HG03342 (cell line): ENCODE measurements around the gene TAS1R3.

Experiments used
- ATAC-seq: cut with Tn5 transposase; IDR thresholded peaks from one replicate; pipeline ENCODE4 v1.9.1; 2021; ENCODE audit warnings: mild to moderate bottlenecking, moderate library complexity; ENCODE audit not compliant: unreplicated experiment

TAS1R3 gene

GRCh38 chr1:1320666-1321448, 10.2 kb upstream of the TAS1R3 start:
- no peak for ATAC-seq

- no peak for ATAC-seq
Observed at GRCh38 chr1:1321477-1321876, 9.6 kb upstream of the TAS1R3 start.

GRCh38 chr1:1322418-1322817, 8.7 kb upstream of the TAS1R3 start:
- ATAC-seq, result no peak

GRCh38 chr1:1322952-1323351, 8.1 kb upstream of the TAS1R3 start:
- no peak for ATAC-seq

- peak; percentile 32 for ATAC-seq
Observed at GRCh38 chr1:1324084-1324523, 7.0 kb upstream of the TAS1R3 start.

- ATAC-seq, result peak; percentile 70
Observed at GRCh38 chr1:1324524-1325287, 6.4 kb upstream of the TAS1R3 start, which contains the start of the genes CPTP and INTS11. CPTP (plus strand) TSS chr1:1324802; CDS start chr1:1326911, 2,109 bp downstream. INTS11 (minus strand) TSS chr1:1324660; CDS start chr1:1324608, 52 bp downstream.

GRCh38 chr1:1325288-1326074, 5.6 kb upstream of the TAS1R3 start:
- ATAC-seq, result no peak

GRCh38 chr1:1326075-1326605, 4.9 kb upstream of the TAS1R3 start:
- ATAC-seq, result no peak

- ATAC-seq, result no peak
Observed at GRCh38 chr1:1327291-1327690, 3.8 kb upstream of the TAS1R3 start.

- ATAC-seq, result no peak
Observed at GRCh38 chr1:1328254-1328653, 2.8 kb upstream of the TAS1R3 start.

GRCh38 chr1:1329304-1330210, 1.5 kb upstream of the TAS1R3 start:
- no peak for ATAC-seq

- no peak for ATAC-seq
Observed at GRCh38 chr1:1330366-1331067, 563 bp upstream of the TAS1R3 start.

GRCh38 chr1:1332031-1332755, 1.1 kb downstream of the TAS1R3 start:
- no peak for ATAC-seq

- no peak for ATAC-seq
Observed at GRCh38 chr1:1332774-1333480, 1.8 kb downstream of the TAS1R3 start.

- no peak for ATAC-seq
Observed at GRCh38 chr1:1333551-1334241, 2.6 kb downstream of the TAS1R3 start.

- ATAC-seq, result no peak
Observed at GRCh38 chr1:1334835-1335234, 3.8 kb downstream of the TAS1R3 start.

GRCh38 chr1:1335283-1335682, 4.2 kb downstream of the TAS1R3 start:
- ATAC-seq, result no peak
